HEK293 (cell line): ENCODE data around the gene FLCN.

Experiments used
- YY1 ChIP-seq: fragments of 450-650 bp; formaldehyde crosslinking; IDR thresholded peaks from 2 replicates; pipeline ENCODE4 v1.5.1; 2018; ENCODE audit warnings: missing biosample characterization, missing genetic modification characterization
- ZNF114 ChIP-seq: fragments of 450-650 bp; formaldehyde crosslinking; IDR thresholded peaks from 2 replicates; pipeline ENCODE4 v1.5.0; 2017; ENCODE audit warnings: missing biosample characterization, missing genetic modification characterization
- ZNF274 ChIP-seq, 2 experiments: fragments of 200-500 bp in 1 of 2; fragments of 450-650 bp in 1 of 2; sonication (Bioruptor generic) in 1 of 2; formaldehyde crosslinking in 1 of 2; IDR thresholded peaks; 2 replicates each; pipeline versions ENCODE4 v1.5.1 to v1.6.1; 2014 to 2016; ENCODE audit warnings: borderline replicate concordance in 1 of 2, inconsistent platforms in 1 of 2, low read length in 1 of 2, missing biosample characterization in 1 of 2, missing genetic modification characterization in 1 of 2
- TF ChIP-seq, protein P1 (sequence below): fragments of 450-650 bp; formaldehyde crosslinking; IDR thresholded peaks from 2 replicates; pipeline ENCODE4 v1.5.1; 2016; ENCODE audit warnings: missing biosample characterization, missing genetic modification characterization
- TF ChIP-seq, protein P2 (sequence below): fragments of 450-650 bp; formaldehyde crosslinking; IDR thresholded peaks from 2 replicates; pipeline ENCODE4 v1.5.1; 2017; ENCODE audit warnings: missing biosample characterization, missing genetic modification characterization

DNA sequence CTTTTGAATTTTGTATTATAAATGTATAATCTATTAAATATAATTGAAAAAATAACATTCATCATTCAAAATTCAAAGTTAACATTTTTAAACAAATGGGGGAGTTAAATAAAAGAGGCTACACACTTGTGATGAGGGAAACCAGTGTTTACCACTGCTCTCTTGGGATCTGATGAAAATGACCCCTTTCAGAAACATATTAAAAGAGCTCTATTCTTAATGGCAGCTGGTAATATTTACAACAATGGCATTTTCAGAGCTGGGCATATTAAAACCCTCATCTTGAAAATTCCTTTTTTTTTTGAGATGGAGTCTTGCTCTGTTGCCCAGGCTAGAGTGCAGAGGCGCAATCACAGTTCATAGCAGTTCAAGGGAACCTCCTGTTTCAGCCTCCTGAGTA is 19.3 kb upstream of the FLCN start:
- TF ChIP-seq YY1 (tag by site-specific recombination) (no peak), ZNF274 (IDR thresholded peaks at IDR 0.05; ENCODE audit: low read length) (no peak), ZNF274 (tag by site-specific recombination; IDR thresholded peaks at IDR 0.05; ENCODE audit: borderline replicate concordance) (no peak), ZNF114 (tag by site-specific recombination) (no peak)
- TF ChIP-seq, protein P1, sequence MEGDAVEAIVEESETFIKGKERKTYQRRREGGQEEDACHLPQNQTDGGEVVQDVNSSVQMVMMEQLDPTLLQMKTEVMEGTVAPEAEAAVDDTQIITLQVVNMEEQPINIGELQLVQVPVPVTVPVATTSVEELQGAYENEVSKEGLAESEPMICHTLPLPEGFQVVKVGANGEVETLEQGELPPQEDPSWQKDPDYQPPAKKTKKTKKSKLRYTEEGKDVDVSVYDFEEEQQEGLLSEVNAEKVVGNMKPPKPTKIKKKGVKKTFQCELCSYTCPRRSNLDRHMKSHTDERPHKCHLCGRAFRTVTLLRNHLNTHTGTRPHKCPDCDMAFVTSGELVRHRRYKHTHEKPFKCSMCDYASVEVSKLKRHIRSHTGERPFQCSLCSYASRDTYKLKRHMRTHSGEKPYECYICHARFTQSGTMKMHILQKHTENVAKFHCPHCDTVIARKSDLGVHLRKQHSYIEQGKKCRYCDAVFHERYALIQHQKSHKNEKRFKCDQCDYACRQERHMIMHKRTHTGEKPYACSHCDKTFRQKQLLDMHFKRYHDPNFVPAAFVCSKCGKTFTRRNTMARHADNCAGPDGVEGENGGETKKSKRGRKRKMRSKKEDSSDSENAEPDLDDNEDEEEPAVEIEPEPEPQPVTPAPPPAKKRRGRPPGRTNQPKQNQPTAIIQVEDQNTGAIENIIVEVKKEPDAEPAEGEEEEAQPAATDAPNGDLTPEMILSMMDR: no peak
- TF ChIP-seq, protein P2, sequence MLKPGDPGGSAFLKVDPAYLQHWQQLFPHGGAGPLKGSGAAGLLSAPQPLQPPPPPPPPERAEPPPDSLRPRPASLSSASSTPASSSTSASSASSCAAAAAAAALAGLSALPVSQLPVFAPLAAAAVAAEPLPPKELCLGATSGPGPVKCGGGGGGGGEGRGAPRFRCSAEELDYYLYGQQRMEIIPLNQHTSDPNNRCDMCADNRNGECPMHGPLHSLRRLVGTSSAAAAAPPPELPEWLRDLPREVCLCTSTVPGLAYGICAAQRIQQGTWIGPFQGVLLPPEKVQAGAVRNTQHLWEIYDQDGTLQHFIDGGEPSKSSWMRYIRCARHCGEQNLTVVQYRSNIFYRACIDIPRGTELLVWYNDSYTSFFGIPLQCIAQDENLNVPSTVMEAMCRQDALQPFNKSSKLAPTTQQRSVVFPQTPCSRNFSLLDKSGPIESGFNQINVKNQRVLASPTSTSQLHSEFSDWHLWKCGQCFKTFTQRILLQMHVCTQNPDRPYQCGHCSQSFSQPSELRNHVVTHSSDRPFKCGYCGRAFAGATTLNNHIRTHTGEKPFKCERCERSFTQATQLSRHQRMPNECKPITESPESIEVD (tag by site-specific recombination): no peak
